ENCODE data around the gene ACSM2A.
"Not testable (repeated sequence)": the region's sequence is repeated elsewhere in the genome, so short reads cannot be mapped to it uniquely, and the experiment has no call there.

ACSM2A gene

GRCh38 chr16:20446652-20447393 is 4.5 kb upstream of the ACSM2A start:
- DNase-seq (ENCODE audit: extremely low read depth in 1 of 2, low read depth in 1 of 2), result not testable (repeated sequence)

- DNase-seq (ENCODE audit: extremely low read depth in 1 of 2, low read depth in 1 of 2), result not testable (repeated sequence)
Measured at GRCh38 chr16:20453633-20454032, 2.3 kb downstream of the ACSM2A start.

- not testable (repeated sequence) for DNase-seq (ENCODE audit: extremely low read depth in 1 of 2, low read depth in 1 of 2)
Measured at GRCh38 chr16:20459227-20459626, 7.9 kb downstream of the ACSM2A start.

GRCh38 chr16:20460313-20460712 is 9.0 kb downstream of the ACSM2A start:
- DNase-seq (ENCODE audit: extremely low read depth in 1 of 2, low read depth in 1 of 2), result not testable (repeated sequence)

GRCh38 chr16:20468954-20469353 is 17.6 kb downstream of the ACSM2A start:
- DNase-seq (ENCODE audit: extremely low read depth in 1 of 2, low read depth in 1 of 2), result not testable (repeated sequence)

- not testable (repeated sequence) for DNase-seq (ENCODE audit: extremely low read depth in 1 of 2, low read depth in 1 of 2)
Measured at GRCh38 chr16:20469930-20470329, 18.6 kb downstream of the ACSM2A start.

GRCh38 chr16:20470732-20471131 is 19.4 kb downstream of the ACSM2A start:
- DNase-seq (ENCODE audit: extremely low read depth in 1 of 2, low read depth in 1 of 2), result not testable (repeated sequence)

- not testable (repeated sequence) for DNase-seq (ENCODE audit: extremely low read depth in 1 of 2, low read depth in 1 of 2)
Measured at GRCh38 chr16:20477188-20477744, 25.9 kb downstream of the ACSM2A start.

- DNase-seq (ENCODE audit: extremely low read depth in 1 of 2, low read depth in 1 of 2), result not testable (repeated sequence)
Measured at GRCh38 chr16:20483989-20484388, 32.7 kb downstream of the ACSM2A start.

- DNase-seq (ENCODE audit: extremely low read depth in 1 of 2, low read depth in 1 of 2), result no peak
Measured at GRCh38 chr16:20484726-20485125, 33.4 kb downstream of the ACSM2A start.

- no peak for DNase-seq (ENCODE audit: extremely low read depth in 1 of 2, low read depth in 1 of 2)
Measured at GRCh38 chr16:20485408-20485807, 34.1 kb downstream of the ACSM2A start.

- not testable (repeated sequence) for DNase-seq (ENCODE audit: extremely low read depth in 1 of 2, low read depth in 1 of 2)
Measured at GRCh38 chr16:20490994-20491393, 39.7 kb downstream of the ACSM2A start.

- DNase-seq (ENCODE audit: extremely low read depth in 1 of 2, low read depth in 1 of 2), result not testable (repeated sequence)
Measured at GRCh38 chr16:20491448-20491847, 40.1 kb downstream of the ACSM2A start.

GRCh38 chr16:20504418-20504817 is 53.1 kb downstream of the ACSM2A start:
- no peak for DNase-seq (ENCODE audit: extremely low read depth in 1 of 2, low read depth in 1 of 2)

- DNase-seq (ENCODE audit: extremely low read depth in 1 of 2, low read depth in 1 of 2), result no peak
Measured at GRCh38 chr16:20507280-20507679, 56.0 kb downstream of the ACSM2A start.

- no peak for DNase-seq (ENCODE audit: extremely low read depth in 1 of 2, low read depth in 1 of 2)
Measured at GRCh38 chr16:20510323-20510722, 59.0 kb downstream of the ACSM2A start.

- no peak for DNase-seq (ENCODE audit: extremely low read depth in 1 of 2, low read depth in 1 of 2)
Measured at GRCh38 chr16:20515688-20516090, 64.4 kb downstream of the ACSM2A start.

GRCh38 chr16:20517149-20517548 is 65.8 kb downstream of the ACSM2A start:
- DNase-seq (ENCODE audit: extremely low read depth in 1 of 2, low read depth in 1 of 2), result no peak

GRCh38 chr16:20519231-20519630 is 67.9 kb downstream of the ACSM2A start:
- no peak for DNase-seq (ENCODE audit: extremely low read depth in 1 of 2, low read depth in 1 of 2)

GRCh38 chr16:20520103-20520502 is 68.8 kb downstream of the ACSM2A start:
- DNase-seq (ENCODE audit: extremely low read depth in 1 of 2, low read depth in 1 of 2), result no peak

GRCh38 chr16:20531795-20532194 is 80.5 kb downstream of the ACSM2A start:
- not testable (repeated sequence) for DNase-seq (ENCODE audit: extremely low read depth in 1 of 2, low read depth in 1 of 2)

GRCh38 chr16:20532284-20532792 is 81.0 kb downstream of the ACSM2A start:
- DNase-seq (ENCODE audit: extremely low read depth in 1 of 2, low read depth in 1 of 2), result not testable (repeated sequence)
